GM12878 (cell line): Measurements from ENCODE around the gene TUT4. TPM values are rescaled to one million over a fixed set of nuclear protein-coding genes. Genes with fewer than 3 reads are reported as not detected.

ENCODE experiments used
- ATAC-seq: fragments of 200-7000 bp; cut with Tn5 transposase; 3 replicates; pipeline ENCODE4 v1.9.1; 2020; ENCODE audit warnings: mild to moderate bottlenecking, moderate library complexity
- BruUV-seq: library from RNA; stranded (reverse); fragments of 400-500 nt; replicated peaks from 2 replicates; lab custom pipeline; 2021; lab: Mats Ljungman, UMichigan
- CTCF ChIA-PET: fragments of 300-600 bp; sonication (Branson Sonifier 250); formaldehyde crosslinking; extraction: SDS; loops from one replicate; lab custom pipeline; 2021; ENCODE audit warnings: inconsistent platforms; lab: Yijun Ruan, JAX
- POLR2A ChIA-PET: fragments of 350-600 bp; formaldehyde crosslinking; extraction: SDS; loops from one replicate; lab custom pipeline; 2021; ENCODE audit warnings: inconsistent platforms; lab: Charles Lee
- RAD21 ChIA-PET: fragments of 300-600 bp; sonication (Branson Sonifier 250); formaldehyde crosslinking; loops from one replicate; lab custom pipeline; 2023; ENCODE audit warnings: antibody characterized with exemption; ENCODE audit not compliant: unreplicated experiment; lab: Charles Lee
- SMC1A ChIA-PET: fragments of 300-600 bp; sonication (Branson Sonifier 250); formaldehyde crosslinking; loops from one replicate; lab custom pipeline; 2023; ENCODE audit not compliant: unreplicated experiment, uncharacterized antibody; lab: Charles Lee
- DNase-seq: peaks from one replicate; pipeline ENCODE4 v3.0.0-alpha.2; 2011; ENCODE audit warnings: low read depth, low spot score
- FAIRE-seq: peaks from 3 replicates; lab custom pipeline; 2011; peaks lifted over from hg19 to GRCh38; lab: Jason Lieb, UNC
- H2AFZ ChIP-seq: 2 replicates; pipeline ENCODE4 v1.6.0; 2011; ENCODE audit warnings: low read depth, low read length, control low read depth; ENCODE audit not compliant: control insufficient read depth
- H3K27ac ChIP-seq: 2 replicates; pipeline ENCODE4 v1.5.1; 2011; ENCODE audit warnings: control low read depth; ENCODE audit not compliant: control insufficient read depth, insufficient read depth
- H3K27me3 ChIP-seq, 2 experiments: replicated peaks in 1 of 2; 2 replicates each; pipeline versions ENCODE4 v1.6.0 to v1.6.1; 2011; ENCODE audit warnings: low read length in 1 of 2; ENCODE audit not compliant: control insufficient read depth in 2 of 2, insufficient read depth in 2 of 2
- H3K36me3 ChIP-seq, 2 experiments: 2 replicates each; pipeline ENCODE4 v1.5.1; 2011; ENCODE audit warnings: low read length in 1 of 2; ENCODE audit not compliant: control insufficient read depth in 2 of 2, insufficient read depth in 2 of 2
- H3K4me1 ChIP-seq: 2 replicates; pipeline ENCODE4 v1.6.1; 2011; ENCODE audit warnings: mild to moderate bottlenecking, low read length, moderate library complexity, mixed read lengths; ENCODE audit not compliant: control insufficient read depth, insufficient read depth
- H3K4me2 ChIP-seq: 2 replicates; pipeline ENCODE4 v1.6.0; 2011; ENCODE audit warnings: control low read depth; ENCODE audit not compliant: control insufficient read depth, insufficient read depth
- H3K4me3 ChIP-seq: fragments of 200-600 bp; sonication (generic); 2 replicates; pipeline ENCODE4 v1.5.1; 2016
- H3K79me2 ChIP-seq: 2 replicates; pipeline ENCODE4 v1.6.0; 2011; ENCODE audit warnings: low read length; ENCODE audit not compliant: control insufficient read depth, insufficient read depth
- H3K9ac ChIP-seq: 2 replicates; pipeline ENCODE4 v1.8.0; 2011; ENCODE audit warnings: low read length, control low read depth, mixed read lengths; ENCODE audit not compliant: control insufficient read depth, insufficient read depth
- H3K9me3 ChIP-seq: replicated peaks from 3 replicates; pipeline ENCODE4 v1.5.1; 2011; ENCODE audit warnings: mild to moderate bottlenecking, low read length; ENCODE audit not compliant: control insufficient read depth, insufficient read depth
- H4K20me1 ChIP-seq: 2 replicates; pipeline ENCODE4 v1.6.0; 2011; ENCODE audit not compliant: control insufficient read depth, insufficient read depth
- E4F1 ChIP-seq: fragments of 450-650 bp; IDR thresholded peaks from 2 replicates; pipeline ENCODE4 v1.6.1; 2018; ENCODE audit warnings: borderline replicate concordance, mild to moderate bottlenecking; ENCODE audit not compliant: partially characterized antibody
- IKZF1 ChIP-seq: fragments of 450-650 bp; conservative IDR thresholded peaks from 2 replicates; pipeline ENCODE4 v1.6.1; 2017; ENCODE audit warnings: antibody characterized with exemption, mild to moderate bottlenecking
- SPI1 ChIP-seq: IDR thresholded peaks from 2 replicates; pipeline ENCODE4 v1.6.1; 2011; ENCODE audit warnings: low read depth, mild to moderate bottlenecking, low read length, moderate library complexity, borderline replicate concordance; ENCODE audit not compliant: insufficient read depth
- WGBS: methylation state at CpG from one replicate; pipeline ENCODE4 v1.1.6; 2016; ENCODE audit warnings: low lambda C conversion rate; ENCODE audit not compliant: insufficient replicate concordance, insufficient coverage; ENCODE audit errors: missing lambda C conversion rate; 5-methylcytosine and 5-hydroxymethylcytosine counted together
- in situ Hi-C: fragments of 300-500 bp; cut with MboI; formaldehyde crosslinking; loops from 9 replicates; pipeline ENCODE4 v1.14.3; 2018; ENCODE audit warnings: mixed read lengths
- intact Hi-C: fragments of 100-400 bp; cut with micrococcal nuclease; formaldehyde crosslinking; loops from one replicate; pipeline ENCODE4 v1.14.2; 2022; ENCODE audit not compliant: unreplicated experiment
- polyA plus RNA-seq, 11 experiments: library from polyadenylated mRNA; depleted of rRNA in 4 of 11; unstranded in 6 of 11; stranded (reverse) in 5 of 11; fragments of >200 nt; fragmentation: Nextera tagmentation in 4 of 11; fragmentation: Illumina TruSeq in 1 of 11; extraction: Ambion mirVana in 4 of 11; extraction: Trizol in 1 of 11; gene quantifications; 1 replicate in 1 of 11; 2 replicates in 10 of 11; pipeline versions ENCODE4 v1.2.1 to v1.2.3, GENCODE V29; 2011 to 2016; ENCODE audit warnings: inconsistent platforms in 2 of 11, missing spikeins in 2 of 11, low read depth in 1 of 11
- total RNA-seq, 4 experiments: library from RNA; depleted of rRNA in 3 of 4; stranded (reverse); fragments of >200 nt in 3 of 4; fragmentation: Illumina TruSeq in 1 of 4; extraction: Trizol in 1 of 4; gene quantifications; 2 replicates each; pipeline versions ENCODE4 v1.2.1 to v1.2.3, GENCODE V29; 2013 to 2021

The TUT4 gene
- total and polyA plus RNA-seq, 10 of the 15 experiments (the other 5 are each of a cell fraction or from before 2014, with no cell fraction given), result 9.4 to 40.7 (median 27.6) TPM

GRCh38 chr1:52569449-52570210 lies 16.7 kb upstream of the TUT4 start:
- Histone ChIP-seq H2AFZ (no peak overlapping the region), H3K27ac (no peak overlapping the region), H3K4me1 (peaks cover 3% of the 10 kb centered on the region; the same call in 1 of the 2 replicates), H3K36me3 (no peaks in the 10 kb centered on the region), H3K9me3 (no peaks in the 10 kb centered on the region), H3K4me2 (no peak overlapping the region), H3K79me2 (no peaks in the 10 kb centered on the region), H3K9ac (no peak overlapping the region), H4K20me1 (no peaks in the 10 kb centered on the region), H3K4me3 (no peak overlapping the region), H3K27me3 (no peaks in the 10 kb centered on the region)
- TF ChIP-seq SPI1 (peak; percentile 30; the same call in 1 of the 2 replicates), E4F1 (no peak), IKZF1 (0 out of 2 replicates have a peak, but pooled peaks have one; percentile 18)
- FAIRE-seq, result peak; percentile 27
- ChIA-PET RAD21 (no interaction called here), POLR2A (no interaction called here), SMC1A (no interaction called here), CTCF (interaction anchor here (0.6 kb wide), 1 partner anchor 273 kb away, joined by 3 read pairs; no protein-coding TSS in a partner anchor)
- no TSS peak for BruUV-seq
- intact Hi-C loops (no loop called here), in situ Hi-C loops (no loop called here)
- no peak for DNase-seq
- WGBS, result 42% methylated on average over 7 of the region's 7 CpGs
- ATAC-seq, result no peak
